H9 (cell line): Measurements from ENCODE around the gene RARA. TPM values are rescaled to one million over a fixed set of nuclear protein-coding genes. Genes with fewer than 3 reads are reported as not detected.

Source experiments
- DNase-seq: peaks from one replicate; pipeline ENCODE4 v3.0.0-alpha.2; 2017
- H2AFZ ChIP-seq: one replicate; pipeline ENCODE4 v1.6.1; 2013; ENCODE audit warnings: mild to moderate bottlenecking, low read length, control low read depth, moderate library complexity
- H2AK5ac ChIP-seq: 2 replicates; pipeline ENCODE4 v1.6.1; 2013; ENCODE audit warnings: low read length, control low read depth, mixed read lengths; ENCODE audit not compliant: insufficient read length
- H2BK120ac ChIP-seq: one replicate; pipeline ENCODE4 v1.6.1; 2013; ENCODE audit warnings: low read depth, mild to moderate bottlenecking, low read length, control low read depth, inconsistent platforms; ENCODE audit not compliant: poor library complexity, severe bottlenecking
- H2BK12ac ChIP-seq: 2 replicates; pipeline ENCODE4 v1.6.1; 2013; ENCODE audit warnings: low read length, control low read depth, mixed read lengths, low read depth; ENCODE audit not compliant: insufficient read length
- H2BK15ac ChIP-seq: 2 replicates; pipeline ENCODE4 v1.6.1; 2013; ENCODE audit warnings: low read depth, low read length, control low read depth
- H2BK20ac ChIP-seq: one replicate; pipeline ENCODE4 v1.6.1; 2013; ENCODE audit warnings: low read depth, mild to moderate bottlenecking, low read length, control low read depth, inconsistent platforms; ENCODE audit not compliant: poor library complexity, severe bottlenecking
- H2BK5ac ChIP-seq: 2 replicates; pipeline ENCODE4 v1.6.1; 2013; ENCODE audit warnings: low read length, control low read depth, mixed read lengths; ENCODE audit not compliant: insufficient read length
- H3K14ac ChIP-seq: 2 replicates; pipeline ENCODE4 v1.6.1; 2013; ENCODE audit warnings: low read length, control low read depth; ENCODE audit not compliant: insufficient read depth
- H3K18ac ChIP-seq: 2 replicates; pipeline ENCODE4 v1.6.1; 2013; ENCODE audit warnings: low read depth, mild to moderate bottlenecking, mixed read lengths, low read length, control low read depth; ENCODE audit not compliant: insufficient read length
- H3K23ac ChIP-seq: 2 replicates; pipeline ENCODE4 v1.6.1; 2013; ENCODE audit warnings: low read length, control low read depth, mixed read lengths, low read depth; ENCODE audit not compliant: insufficient read length
- H3K23me2 ChIP-seq: 2 replicates; pipeline ENCODE4 v1.6.1; 2013; ENCODE audit warnings: low read depth, mild to moderate bottlenecking, mixed read lengths, low read length, control low read depth; ENCODE audit not compliant: insufficient read length, poor library complexity, severe bottlenecking
- H3K27ac ChIP-seq: 2 replicates; pipeline ENCODE4 v1.5.1; 2013; ENCODE audit warnings: low read length, control low read depth, mixed read lengths, low read depth; ENCODE audit not compliant: insufficient read length
- H3K27me3 ChIP-seq: 2 replicates; pipeline ENCODE4 v1.6.1; 2013; ENCODE audit warnings: low read length, control low read depth, inconsistent platforms; ENCODE audit not compliant: insufficient read depth
- H3K4ac ChIP-seq: 2 replicates; pipeline ENCODE4 v1.6.1; 2013; ENCODE audit warnings: low read depth, mild to moderate bottlenecking, control low read depth, inconsistent platforms, low read length, moderate library complexity
- H3K4me1 ChIP-seq: 2 replicates; pipeline ENCODE4 v1.6.1; 2013; ENCODE audit warnings: low read length, control low read depth, inconsistent platforms; ENCODE audit not compliant: insufficient read depth
- H3K4me2 ChIP-seq: 2 replicates; pipeline ENCODE4 v1.6.1; 2013; ENCODE audit warnings: low read length, control low read depth, mixed read lengths; ENCODE audit not compliant: insufficient read length, insufficient read depth
- H3K56ac ChIP-seq: 2 replicates; pipeline ENCODE4 v1.6.1; 2013; ENCODE audit warnings: low read depth, mild to moderate bottlenecking, mixed read lengths, low read length, control low read depth; ENCODE audit not compliant: insufficient read length
- H3K79me1 ChIP-seq: 2 replicates; pipeline ENCODE4 v1.6.1; 2013; ENCODE audit warnings: low read depth, mild to moderate bottlenecking, moderate library complexity, low read length, control low read depth, inconsistent platforms; ENCODE audit not compliant: insufficient read depth, poor library complexity, severe bottlenecking
- H3K79me2 ChIP-seq: 2 replicates; pipeline ENCODE4 v1.6.1; 2013; ENCODE audit warnings: low read length, control low read depth, inconsistent platforms; ENCODE audit not compliant: insufficient read depth
- H3K9ac ChIP-seq: 2 replicates; pipeline ENCODE4 v1.6.1; 2013; ENCODE audit warnings: low read length, control low read depth, mixed read lengths; ENCODE audit not compliant: insufficient read length; ENCODE audit errors: extremely low read depth
- H3K9me3 ChIP-seq: one replicate; pipeline ENCODE4 v1.6.1; 2013; ENCODE audit warnings: low read depth, low read length, inconsistent platforms; ENCODE audit not compliant: control insufficient read depth
- H3T11ph ChIP-seq: one replicate; pipeline ENCODE4 v1.6.1; 2013; ENCODE audit warnings: mild to moderate bottlenecking, low read length, control low read depth, inconsistent platforms
- H4K20me1 ChIP-seq: one replicate; pipeline ENCODE4 v1.6.1; 2013; ENCODE audit not compliant: control insufficient read depth, insufficient read length, insufficient read depth
- H4K5ac ChIP-seq: 2 replicates; pipeline ENCODE4 v1.6.1; 2013; ENCODE audit warnings: low read depth, mild to moderate bottlenecking, mixed read lengths, low read length, control low read depth; ENCODE audit not compliant: insufficient read length
- H4K8ac ChIP-seq: replicated peaks from 2 replicates; pipeline ENCODE4 v1.6.1; 2013; ENCODE audit warnings: low read length, control low read depth, mixed read lengths, low read depth; ENCODE audit not compliant: insufficient read length
- H4K91ac ChIP-seq: 2 replicates; pipeline ENCODE4 v1.6.1; 2013; ENCODE audit warnings: low read depth, mild to moderate bottlenecking, moderate library complexity, mixed read lengths, low read length, control low read depth; ENCODE audit not compliant: insufficient read length
- H3K27ac Mint-ChIP-seq, 3 experiments: 2 replicates in 2 of 3; 3 replicates in 1 of 3; pipeline ENCODE4 v1.8.0; 2020 to 2021; ENCODE audit warnings: mixed read lengths in 3 of 3, mild to moderate bottlenecking in 1 of 3, moderate library complexity in 1 of 3
- H3K27me3 Mint-ChIP-seq: 2 replicates; pipeline ENCODE4 v1.8.0; 2021; ENCODE audit warnings: low read depth, mild to moderate bottlenecking, moderate library complexity, mixed read lengths
- H3K36me3 Mint-ChIP-seq, 3 experiments: 2 replicates in 2 of 3; 3 replicates in 1 of 3; pipeline ENCODE4 v1.8.0; 2020 to 2021; ENCODE audit warnings: low read depth in 3 of 3, mixed read lengths in 3 of 3; ENCODE audit not compliant: insufficient read depth in 1 of 3
- H3K4me1 Mint-ChIP-seq, 2 experiments: 2 replicates each; pipeline ENCODE4 v1.8.0; 2020; ENCODE audit warnings: mixed read lengths in 2 of 2
- H3K4me3 Mint-ChIP-seq, 2 experiments: 2 replicates in 1 of 2; 3 replicates in 1 of 2; pipeline ENCODE4 v1.8.0; 2020 to 2021; ENCODE audit warnings: mild to moderate bottlenecking in 2 of 2, mixed read lengths in 2 of 2, moderate library complexity in 1 of 2
- H3K9me3 Mint-ChIP-seq, 2 experiments: 2 replicates in 1 of 2; 3 replicates in 1 of 2; pipeline ENCODE4 v1.8.0; 2020; ENCODE audit warnings: mild to moderate bottlenecking in 2 of 2, mixed read lengths in 2 of 2, moderate library complexity in 1 of 2
- WGBS: extraction: QIAGEN DNeasy Blood & Tissue Kit; methylation state at CpG from one replicate; pipeline ENCODE4 v1.1.7; 2013; ENCODE audit warnings: missing lambda C conversion rate, low lambda C conversion rate, mixed read lengths; ENCODE audit not compliant: insufficient read length; ENCODE audit errors: extremely low coverage; 5-methylcytosine and 5-hydroxymethylcytosine counted together
- total RNA-seq: library from RNA; stranded (reverse); gene quantifications from 2 replicates; pipeline ENCODE4 v1.2.1, GENCODE V29; 2021
- TF ChIP-seq, protein P1 (sequence below): fragments of 200-600 bp; sonication (generic); conservative IDR thresholded peaks from 3 replicates; pipeline ENCODE4 v1.8.0; 2021; ENCODE audit warnings: antibody characterized with exemption, mild to moderate bottlenecking

The RARA gene
- total RNA-seq, 1 experiment from 2014 or later, result 17.6 TPM

DNA sequence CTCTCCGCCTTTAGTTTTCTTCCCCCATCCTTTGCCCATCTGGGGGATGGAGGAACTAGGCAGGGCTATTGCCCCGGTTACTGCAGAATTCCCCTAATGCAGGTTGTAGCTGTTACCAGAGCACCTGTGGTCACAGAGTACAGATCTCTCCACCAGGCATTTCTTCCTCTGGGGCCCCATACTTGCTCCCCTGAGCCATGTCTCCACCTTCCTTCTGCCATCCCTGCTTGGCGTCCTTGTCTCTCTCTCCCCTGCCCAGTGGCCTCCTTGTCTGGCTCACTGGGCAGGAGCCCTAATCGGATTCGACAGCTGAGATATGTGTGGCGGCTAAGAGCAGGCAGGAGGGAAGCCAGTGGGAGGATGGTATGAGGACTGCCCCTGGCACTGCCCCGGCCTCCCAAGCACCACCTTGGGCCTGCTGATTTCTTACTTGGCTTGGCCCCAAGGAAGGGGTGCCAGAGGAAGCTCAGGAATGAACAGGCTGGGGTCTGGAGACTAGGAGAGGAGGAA lies 2.0 kb downstream of the RARA start:
- DNase-seq, result no peak
- no peaks in the 10 kb centered on the region for H3K9me3 Mint-ChIP-seq
- no peaks in the 10 kb centered on the region for H3K9me3 ChIP-seq
- no peak overlapping the region for H4K91ac ChIP-seq
- no peak overlapping the region for H3K18ac ChIP-seq
- no peak overlapping the region for H4K8ac ChIP-seq
- no peak overlapping the region; a peak in 2 of 7 replicates for H3K27ac Mint-ChIP-seq
- no peak overlapping the region for H2BK15ac ChIP-seq
- H2BK5ac ChIP-seq, result no peak overlapping the region
- no peak overlapping the region for H3K9ac ChIP-seq
- H2AFZ ChIP-seq, result no peak overlapping the region
- H3K4ac ChIP-seq, result no peak overlapping the region
- H3K27me3 Mint-ChIP-seq, result peaks cover 33% of the 10 kb centered on the region
- no peak overlapping the region for H3K14ac ChIP-seq
- no peak overlapping the region for H3K4me3 Mint-ChIP-seq
- no peak overlapping the region for H2BK12ac ChIP-seq
- H2BK120ac ChIP-seq, result no peak overlapping the region
- H4K20me1 ChIP-seq, result no peaks in the 10 kb centered on the region
- H2AK5ac ChIP-seq, result no peak overlapping the region
- H3K23ac ChIP-seq, result no peak overlapping the region
- no CpG with 5 or more reads among the region's 7 CpGs for WGBS
- no peak overlapping the region for H3K4me2 ChIP-seq
- peaks cover 6% of the 10 kb centered on the region for H3K23me2 ChIP-seq
- H3K36me3 Mint-ChIP-seq, result no peaks in the 10 kb centered on the region
- H3K27me3 ChIP-seq, result no peaks in the 10 kb centered on the region; the same call in 1 of the 2 replicates
- no peaks in the 10 kb centered on the region for H3K79me1 ChIP-seq
- H3K4me1 ChIP-seq, result peaks cover 16% of the 10 kb centered on the region; the same call in 1 of the 2 replicates
- TF ChIP-seq, protein P1, sequence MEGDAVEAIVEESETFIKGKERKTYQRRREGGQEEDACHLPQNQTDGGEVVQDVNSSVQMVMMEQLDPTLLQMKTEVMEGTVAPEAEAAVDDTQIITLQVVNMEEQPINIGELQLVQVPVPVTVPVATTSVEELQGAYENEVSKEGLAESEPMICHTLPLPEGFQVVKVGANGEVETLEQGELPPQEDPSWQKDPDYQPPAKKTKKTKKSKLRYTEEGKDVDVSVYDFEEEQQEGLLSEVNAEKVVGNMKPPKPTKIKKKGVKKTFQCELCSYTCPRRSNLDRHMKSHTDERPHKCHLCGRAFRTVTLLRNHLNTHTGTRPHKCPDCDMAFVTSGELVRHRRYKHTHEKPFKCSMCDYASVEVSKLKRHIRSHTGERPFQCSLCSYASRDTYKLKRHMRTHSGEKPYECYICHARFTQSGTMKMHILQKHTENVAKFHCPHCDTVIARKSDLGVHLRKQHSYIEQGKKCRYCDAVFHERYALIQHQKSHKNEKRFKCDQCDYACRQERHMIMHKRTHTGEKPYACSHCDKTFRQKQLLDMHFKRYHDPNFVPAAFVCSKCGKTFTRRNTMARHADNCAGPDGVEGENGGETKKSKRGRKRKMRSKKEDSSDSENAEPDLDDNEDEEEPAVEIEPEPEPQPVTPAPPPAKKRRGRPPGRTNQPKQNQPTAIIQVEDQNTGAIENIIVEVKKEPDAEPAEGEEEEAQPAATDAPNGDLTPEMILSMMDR, result no peak
- H3K27ac ChIP-seq, result no peak overlapping the region
- H3T11ph ChIP-seq, result no peak overlapping the region
- H3K56ac ChIP-seq, result no peak overlapping the region
- H3K79me2 ChIP-seq, result no peaks in the 10 kb centered on the region
- H4K5ac ChIP-seq, result no peak overlapping the region
- H3K4me1 Mint-ChIP-seq, result peaks cover 36 to 42% of the 10 kb centered on the region in 2 experiments
- H2BK20ac ChIP-seq, result no peak overlapping the region
